ENCODE data around the gene AGPAT2.
"Not testable (repeated sequence)": the region's sequence is repeated elsewhere in the genome, so short reads cannot be mapped to it uniquely, and the experiment has no call there.

AGPAT2 gene

GRCh38 chr9:136645352-136645902, 41.8 kb downstream of the AGPAT2 start:
- no peak for DNase-seq (ENCODE audit: low read depth, low spot score)

GRCh38 chr9:136644593-136645351, 42.5 kb downstream of the AGPAT2 start:
- peak; percentile 62 for DNase-seq (ENCODE audit: low read depth, low spot score)

GRCh38 chr9:136644343-136644592, 43.0 kb downstream of the AGPAT2 start:
- DNase-seq (ENCODE audit: low read depth, low spot score), result no peak

GRCh38 chr9:136643596-136644342, 43.5 kb downstream of the AGPAT2 start:
- DNase-seq (ENCODE audit: low read depth, low spot score), result no peak

GRCh38 chr9:136642439-136642921, 44.8 kb downstream of the AGPAT2 start:
- no peak for DNase-seq (ENCODE audit: low read depth, low spot score)

GRCh38 chr9:136640171-136641111, 46.8 kb downstream of the AGPAT2 start:
- no peak for DNase-seq (ENCODE audit: low read depth, low spot score)

GRCh38 chr9:136634904-136635303, 52.4 kb downstream of the AGPAT2 start:
- no peak for DNase-seq (ENCODE audit: low read depth, low spot score)

GRCh38 chr9:136632491-136633106, 54.7 kb downstream of the AGPAT2 start:
- not testable (repeated sequence) for DNase-seq (ENCODE audit: low read depth, low spot score)

GRCh38 chr9:136632072-136632471, 55.2 kb downstream of the AGPAT2 start:
- DNase-seq (ENCODE audit: low read depth, low spot score), result not testable (repeated sequence)

- DNase-seq (ENCODE audit: low read depth, low spot score), result peak; percentile 49
Observed at GRCh38 chr9:136631038-136632000, 55.9 kb downstream of the AGPAT2 start.

- no peak for DNase-seq (ENCODE audit: low read depth, low spot score)
Observed at GRCh38 chr9:136630662-136630992, 56.6 kb downstream of the AGPAT2 start.

- DNase-seq (ENCODE audit: low read depth, low spot score), result peak; percentile 21
Observed at GRCh38 chr9:136629879-136630661, 57.2 kb downstream of the AGPAT2 start.

- DNase-seq (ENCODE audit: low read depth, low spot score), result no peak
Observed at GRCh38 chr9:136629001-136629878, 58.0 kb downstream of the AGPAT2 start.

- no peak for DNase-seq (ENCODE audit: low read depth, low spot score)
Observed at GRCh38 chr9:136628268-136628667, 59.0 kb downstream of the AGPAT2 start.

- DNase-seq (ENCODE audit: low read depth, low spot score), result no peak
Observed at GRCh38 chr9:136627703-136628102, 59.6 kb downstream of the AGPAT2 start.

- DNase-seq (ENCODE audit: low read depth, low spot score), result no peak
Observed at GRCh38 chr9:136626740-136627642, 60.3 kb downstream of the AGPAT2 start.

GRCh38 chr9:136626066-136626725, 61.1 kb downstream of the AGPAT2 start:
- DNase-seq (ENCODE audit: low read depth, low spot score), result no peak
